GM23248 (cell line): ENCODE data around the gene SLC35F3. TPM values are rescaled to one million over a fixed set of nuclear protein-coding genes. Genes with fewer than 3 reads are reported as not detected.

Experiments
- DNase-seq: peaks from one replicate; pipeline ENCODE4 v3.0.0-alpha.2; 2015
- H2AFZ ChIP-seq: fragments of 200-600 bp; sonication (generic); 2 replicates; pipeline ENCODE4 v1.6.1; 2016; ENCODE audit warnings: antibody characterized with exemption
- H3F3A ChIP-seq: fragments of 200-600 bp; sonication (generic); 2 replicates; pipeline ENCODE4 v1.6.1; 2016; ENCODE audit warnings: mild to moderate bottlenecking, antibody characterized with exemption, mixed run types; ENCODE audit not compliant: insufficient read depth
- H3K27ac ChIP-seq: fragments of 200-600 bp; sonication (generic); 2 replicates; pipeline ENCODE4 v1.5.1; 2016; ENCODE audit warnings: mild to moderate bottlenecking
- H3K27me3 ChIP-seq: fragments of 200-600 bp; sonication (generic); replicated peaks from 2 replicates; pipeline ENCODE4 v1.6.1; 2016; ENCODE audit warnings: mild to moderate bottlenecking; ENCODE audit not compliant: insufficient read depth
- H3K36me3 ChIP-seq: fragments of 200-600 bp; sonication (generic); 2 replicates; pipeline ENCODE4 v1.6.1; 2016; ENCODE audit warnings: low read depth, mild to moderate bottlenecking
- H3K4me1 ChIP-seq: fragments of 200-600 bp; sonication (generic); 2 replicates; pipeline ENCODE4 v1.6.1; 2016; ENCODE audit warnings: mild to moderate bottlenecking; ENCODE audit not compliant: insufficient read depth
- H3K4me2 ChIP-seq: fragments of 200-600 bp; sonication (generic); one replicate; pipeline ENCODE4 v1.6.1; 2016; ENCODE audit warnings: mild to moderate bottlenecking; ENCODE audit not compliant: unreplicated experiment
- H3K4me3 ChIP-seq: fragments of 200-600 bp; sonication (generic); 2 replicates; pipeline ENCODE4 v1.5.1; 2016; ENCODE audit warnings: mild to moderate bottlenecking
- H3K79me2 ChIP-seq: fragments of 200-600 bp; sonication (generic); 2 replicates; pipeline ENCODE4 v1.6.1; 2016; ENCODE audit warnings: mild to moderate bottlenecking; ENCODE audit not compliant: insufficient read depth
- H3K9ac ChIP-seq: fragments of 200-600 bp; sonication (generic); 2 replicates; pipeline ENCODE4 v1.6.1; 2016; ENCODE audit warnings: mild to moderate bottlenecking
- H3K9me2 ChIP-seq: fragments of 200-600 bp; sonication (generic); 2 replicates; pipeline ENCODE4 v1.6.1; 2016; ENCODE audit warnings: mixed run types, mild to moderate bottlenecking, moderate library complexity; ENCODE audit not compliant: insufficient read depth
- H3K9me3 ChIP-seq: fragments of 200-600 bp; sonication (generic); one replicate; pipeline ENCODE4 v1.6.1; 2017; ENCODE audit warnings: low read depth
- H4K20me1 ChIP-seq: fragments of 200-600 bp; sonication (generic); 2 replicates; pipeline ENCODE4 v1.6.0; 2016; ENCODE audit not compliant: insufficient read depth
- EZH2 ChIP-seq: fragments of 200-600 bp; sonication (generic); IDR thresholded peaks from 2 replicates; pipeline ENCODE4 v1.6.1; 2018; ENCODE audit warnings: antibody characterized with exemption, mild to moderate bottlenecking; ENCODE audit not compliant: insufficient read depth, poor library complexity, severe bottlenecking
- EZH2phosphoT487 ChIP-seq: fragments of 200-600 bp; sonication (generic); IDR thresholded peaks from 2 replicates; pipeline ENCODE4 v1.6.1; 2018; ENCODE audit warnings: antibody characterized with exemption, moderate library complexity, mild to moderate bottlenecking, low read depth; ENCODE audit not compliant: insufficient read depth
- WGBS, 2 experiments: methylation state at CpG; one replicate each; pipeline ENCODE4 v1.1.6; 2015 to 2017; ENCODE audit warnings: low lambda C conversion rate in 2 of 2, low coverage in 1 of 2; ENCODE audit errors: missing lambda C conversion rate in 2 of 2; 5-methylcytosine and 5-hydroxymethylcytosine counted together
- in situ Hi-C: fragments of 300-500 bp; cut with MboI; formaldehyde crosslinking; loops from 2 replicates; pipeline ENCODE4 v1.15.0; 2020
- polyA plus RNA-seq: library from polyadenylated mRNA; unstranded; fragments of >200 nt; fragmentation: Nextera tagmentation; extraction: Ambion mirVana; gene quantifications from 2 replicates; pipeline ENCODE4 v1.2.1, GENCODE V29; 2016
- total RNA-seq: library from RNA; depleted of rRNA; stranded (reverse); fragments of >200 nt; shearing (Covaris generic); gene quantifications from 2 replicates; pipeline ENCODE4 v1.2.3, GENCODE V29; 2014

The SLC35F3 gene
- total and polyA plus RNA-seq, 2 experiments from 2014 or later = 0.43 to 1.3 TPM

DNA sequence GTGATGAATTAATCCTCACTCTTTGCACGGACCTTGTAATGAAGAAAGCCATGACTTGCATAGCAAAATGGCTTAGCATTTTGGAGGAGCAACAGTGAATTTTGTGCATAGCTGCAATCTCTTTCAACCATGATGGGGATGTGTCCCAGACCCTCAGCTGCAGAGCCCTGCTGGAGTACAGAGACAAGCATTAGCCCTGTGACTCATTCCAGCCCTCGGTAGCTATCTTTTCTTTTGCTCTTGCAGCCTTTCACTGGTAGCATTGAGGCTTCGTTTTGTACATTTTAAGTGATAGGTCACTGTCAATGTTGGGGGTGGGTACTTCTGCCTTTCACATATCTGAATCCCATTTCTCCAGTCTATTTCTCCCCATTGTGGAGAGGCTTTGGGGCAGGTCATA is 58.4 kb downstream of the SLC35F3 start:
- Histone ChIP-seq H3K4me3 (no peak overlapping the region), H3K4me1 (no peaks in the 10 kb centered on the region), H3K9me2 (no peaks in the 10 kb centered on the region), H3K36me3 (no peaks in the 10 kb centered on the region), H3K4me2 (no peak overlapping the region), H4K20me1 (no peaks in the 10 kb centered on the region), H3F3A (no peaks in the 10 kb centered on the region), H2AFZ (no peak overlapping the region), H3K9ac (no peak overlapping the region), H3K27ac (no peak overlapping the region), H3K9me3 (no peaks in the 10 kb centered on the region), H3K79me2 (no peaks in the 10 kb centered on the region), H3K27me3 (no peaks in the 10 kb centered on the region)
- no peak for DNase-seq
- 16 to 26% methylated on average over 3 of the region's 3 CpGs for WGBS, 2 experiments
- in situ Hi-C loops = no loop called here
- TF ChIP-seq EZH2 (no peak), EZH2phosphoT487 (no peak)

DNA sequence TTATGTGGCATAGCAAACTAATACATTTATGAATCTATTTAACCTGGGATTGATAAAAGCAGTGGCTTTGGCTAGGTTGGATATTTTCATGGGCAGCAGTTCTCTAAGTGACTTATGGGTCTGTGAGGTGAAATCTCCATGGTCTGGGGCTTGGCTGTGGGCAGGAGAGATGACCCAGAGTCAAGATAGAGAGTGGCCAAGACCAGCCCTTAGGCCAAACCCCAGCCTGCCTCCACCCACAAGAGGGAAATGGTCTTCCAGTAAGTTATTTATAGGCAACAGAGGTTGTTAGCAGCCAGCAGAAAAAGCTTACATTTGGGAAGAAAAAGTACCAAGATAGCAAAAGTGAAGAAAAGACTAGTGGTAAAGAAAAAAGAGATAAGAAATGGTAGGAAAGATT is 61.4 kb downstream of the SLC35F3 start:
- in situ Hi-C loops = no loop called here
- Histone ChIP-seq H3K9me3 (no peaks in the 10 kb centered on the region), H3K9ac (no peak overlapping the region), H3K27ac (no peak overlapping the region), H2AFZ (no peak overlapping the region), H4K20me1 (no peaks in the 10 kb centered on the region), H3K9me2 (no peaks in the 10 kb centered on the region), H3K4me2 (no peak overlapping the region), H3K4me1 (no peaks in the 10 kb centered on the region), H3F3A (no peaks in the 10 kb centered on the region), H3K4me3 (no peak overlapping the region), H3K27me3 (no peaks in the 10 kb centered on the region), H3K36me3 (no peaks in the 10 kb centered on the region), H3K79me2 (no peaks in the 10 kb centered on the region)
- no peak for TF ChIP-seq EZH2
- no peak for TF ChIP-seq EZH2phosphoT487
- no peak for DNase-seq

GRCh38 chr1:233971753-233972152 is 67.3 kb downstream of the SLC35F3 start:
- no peaks in the 10 kb centered on the region for H3K9me3 ChIP-seq
- no peaks in the 10 kb centered on the region for H3K4me1 ChIP-seq
- no peak for DNase-seq
- WGBS, 2 experiments = 36 to 41% methylated on average over 7 of the region's 7 CpGs
- H3K9me2 ChIP-seq = no peaks in the 10 kb centered on the region
- no peak for TF ChIP-seq EZH2
- no peak for TF ChIP-seq EZH2phosphoT487
- H3K79me2 ChIP-seq = no peaks in the 10 kb centered on the region
- in situ Hi-C loops = no loop called here
- H2AFZ ChIP-seq = no peak overlapping the region
- H3K27me3 ChIP-seq = no peaks in the 10 kb centered on the region
- no peak overlapping the region for H3K4me2 ChIP-seq
- H3K4me3 ChIP-seq = no peak overlapping the region
- no peaks in the 10 kb centered on the region for H4K20me1 ChIP-seq
- H3K9ac ChIP-seq = no peak overlapping the region
- no peak overlapping the region for H3K27ac ChIP-seq
- H3F3A ChIP-seq = no peaks in the 10 kb centered on the region
- H3K36me3 ChIP-seq = no peaks in the 10 kb centered on the region

DNA sequence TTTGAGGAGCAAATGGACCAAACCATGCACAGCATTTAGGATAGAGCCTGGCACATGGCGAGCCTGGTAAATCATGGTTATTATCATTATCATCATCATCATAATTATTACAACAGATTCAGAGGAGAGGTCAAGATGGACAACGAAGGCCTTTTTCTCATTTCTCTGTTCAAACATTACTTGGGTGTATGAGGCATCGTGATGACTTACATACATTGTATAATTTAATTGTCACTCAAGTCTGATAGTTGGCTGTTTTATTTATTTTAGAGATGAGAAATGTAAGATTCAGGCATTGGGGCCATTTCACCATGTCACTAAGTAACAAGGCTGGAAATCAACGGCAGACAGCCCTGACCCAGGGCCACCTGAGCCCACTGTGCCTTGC is 68.1 kb downstream of the SLC35F3 start:
- Histone ChIP-seq H3K9me3 (no peaks in the 10 kb centered on the region), H3K4me2 (no peak overlapping the region), H3K79me2 (no peaks in the 10 kb centered on the region), H3K27me3 (no peaks in the 10 kb centered on the region), H4K20me1 (no peaks in the 10 kb centered on the region), H3K36me3 (no peaks in the 10 kb centered on the region), H3K4me1 (no peaks in the 10 kb centered on the region), H3F3A (no peaks in the 10 kb centered on the region), H3K9me2 (no peaks in the 10 kb centered on the region), H3K27ac (no peak overlapping the region), H3K9ac (no peak overlapping the region), H2AFZ (no peak overlapping the region), H3K4me3 (no peak overlapping the region)
- 25 to 28% methylated on average over 4 of the region's 4 CpGs for WGBS, 2 experiments
- no peak for DNase-seq
- in situ Hi-C loops = no loop called here
- TF ChIP-seq EZH2phosphoT487 (no peak), EZH2 (no peak)

DNA sequence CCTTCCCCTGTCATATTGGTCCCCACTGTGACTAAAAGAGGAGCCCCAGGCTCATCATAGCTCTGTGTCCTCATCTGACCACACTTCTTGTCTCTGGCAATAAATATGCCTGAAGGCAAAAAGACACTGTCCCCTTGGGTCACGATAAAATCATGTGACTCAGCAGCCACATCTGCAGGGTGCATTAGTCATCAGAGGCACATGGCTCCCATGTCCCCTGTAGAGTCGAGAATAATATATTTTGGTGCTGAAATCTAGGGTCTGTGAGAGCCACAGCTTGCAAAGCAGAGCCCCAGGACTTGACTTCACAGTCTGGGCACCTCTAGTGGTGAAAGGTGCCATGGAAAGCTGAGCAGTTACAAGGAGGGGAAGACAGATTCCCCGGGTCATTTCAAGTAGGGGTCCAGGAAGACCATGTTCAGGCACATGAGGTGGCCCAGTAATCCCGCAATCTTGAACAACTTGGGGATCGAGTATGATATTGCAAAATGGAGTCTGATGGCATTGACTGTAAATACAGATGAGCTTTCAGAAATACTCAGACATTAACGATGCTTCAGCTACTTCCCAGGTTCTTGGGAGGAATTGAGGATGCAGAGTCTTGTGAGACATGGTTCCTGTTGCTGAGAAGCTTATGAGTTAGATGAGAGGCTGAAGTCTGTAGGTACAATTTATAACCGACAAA is 68.6 kb downstream of the SLC35F3 start:
- no peaks in the 10 kb centered on the region for H3K79me2 ChIP-seq
- H3F3A ChIP-seq = no peaks in the 10 kb centered on the region
- no peak overlapping the region for H3K27ac ChIP-seq
- TF ChIP-seq EZH2phosphoT487 = no peak
- no peak for TF ChIP-seq EZH2
- H3K9ac ChIP-seq = no peak overlapping the region
- no peaks in the 10 kb centered on the region for H3K9me2 ChIP-seq
- no peaks in the 10 kb centered on the region for H3K9me3 ChIP-seq
- H3K4me3 ChIP-seq = no peak overlapping the region
- no peak overlapping the region for H2AFZ ChIP-seq
- no peaks in the 10 kb centered on the region for H4K20me1 ChIP-seq
- no peaks in the 10 kb centered on the region for H3K36me3 ChIP-seq
- H3K4me2 ChIP-seq = no peak overlapping the region
- no peaks in the 10 kb centered on the region for H3K4me1 ChIP-seq
- no peaks in the 10 kb centered on the region for H3K27me3 ChIP-seq
- DNase-seq = no peak
- 19 to 23% methylated on average over 7 of the region's 7 CpGs for WGBS, 2 experiments
- in situ Hi-C loops = no loop called here
